ENCODE measurements around the gene ATP8A1.
"Not testable (repeated sequence)": the region's sequence is repeated elsewhere in the genome, so short reads cannot be mapped to it uniquely, and the experiment has no call there.

The ATP8A1 gene

DNA sequence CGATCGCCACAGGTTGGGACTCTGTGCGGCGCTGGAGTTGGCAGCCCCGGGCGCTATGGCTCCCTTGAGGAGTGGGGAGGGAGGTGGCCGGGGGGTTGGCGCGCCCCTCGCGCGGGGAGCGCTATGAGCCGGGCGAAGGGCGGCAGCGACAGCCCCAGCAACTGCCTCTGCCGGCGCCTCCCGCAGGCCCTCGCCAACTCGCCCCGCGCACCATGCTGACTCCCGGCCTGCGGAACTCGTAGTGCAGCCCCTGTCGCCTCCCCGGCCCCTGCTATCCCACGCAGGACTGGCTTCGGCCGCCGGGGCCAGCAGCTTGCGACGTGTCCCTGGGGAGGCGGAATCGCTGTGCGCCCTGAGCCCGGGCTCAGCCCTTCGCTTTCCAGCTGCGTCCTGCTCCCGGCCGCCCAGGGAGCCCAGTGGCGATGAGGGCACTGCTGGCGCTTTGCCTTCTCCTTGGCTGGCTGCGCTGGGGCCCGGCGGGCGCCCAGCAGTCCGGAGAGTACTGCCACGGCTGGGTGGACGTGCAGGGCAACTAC is 259.2 kb downstream of the ATP8A1 start:
- no peak for DNase-seq

DNA sequence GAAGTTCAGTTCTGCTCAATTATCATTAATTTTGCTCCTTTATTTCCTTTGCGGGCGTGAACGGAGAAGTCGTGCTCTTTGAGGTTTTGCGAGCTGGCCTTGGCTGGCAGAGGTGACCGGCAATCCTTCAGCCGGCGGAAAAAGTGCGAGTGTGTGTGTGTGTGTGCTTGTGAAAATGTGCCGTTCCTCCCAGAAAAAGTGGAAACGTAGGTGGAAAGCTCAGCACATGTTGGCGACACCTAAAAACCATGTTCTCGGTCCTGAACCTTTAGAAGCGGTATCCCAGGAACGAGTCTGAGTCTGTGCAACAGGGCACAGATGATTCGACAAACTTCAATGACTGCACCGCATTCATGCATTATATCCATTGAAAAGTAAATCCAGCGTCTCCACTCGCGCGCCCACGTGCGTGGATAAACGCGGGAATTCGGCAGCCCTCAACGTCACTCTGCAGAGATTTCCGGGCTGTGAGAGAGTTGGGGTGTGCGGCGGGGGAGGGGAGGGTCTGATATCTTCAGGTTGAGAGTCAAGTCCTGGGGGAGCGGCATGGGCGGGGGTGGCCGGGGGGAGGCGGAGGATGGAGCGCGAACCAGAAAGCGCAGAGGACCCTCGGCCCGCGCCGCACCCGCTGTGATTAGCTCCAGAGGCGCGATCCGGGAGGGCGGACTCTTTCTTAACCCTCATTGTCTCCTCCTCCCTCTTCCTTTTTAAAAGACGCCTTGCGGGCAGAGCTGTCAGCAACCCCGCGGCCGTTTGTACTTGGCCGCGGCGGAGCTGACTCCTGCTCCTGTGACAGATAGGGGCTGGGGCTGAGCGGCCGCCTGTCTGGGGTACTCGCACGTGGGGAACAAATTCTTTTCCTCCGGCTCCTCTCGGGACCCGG is 259.9 kb downstream of the ATP8A1 start, which contains the start of gene SHISA3:
SHISA3 (plus strand) TSS at position 737 of the 883 bp plus-strand sequence. CDS start 569 bp downstream, outside the sequence.
- DNase-seq: no peak

- no peak for DNase-seq
Observed at GRCh38 chr4:42396361-42396751, 260.5 kb downstream of the ATP8A1 start.

DNA sequence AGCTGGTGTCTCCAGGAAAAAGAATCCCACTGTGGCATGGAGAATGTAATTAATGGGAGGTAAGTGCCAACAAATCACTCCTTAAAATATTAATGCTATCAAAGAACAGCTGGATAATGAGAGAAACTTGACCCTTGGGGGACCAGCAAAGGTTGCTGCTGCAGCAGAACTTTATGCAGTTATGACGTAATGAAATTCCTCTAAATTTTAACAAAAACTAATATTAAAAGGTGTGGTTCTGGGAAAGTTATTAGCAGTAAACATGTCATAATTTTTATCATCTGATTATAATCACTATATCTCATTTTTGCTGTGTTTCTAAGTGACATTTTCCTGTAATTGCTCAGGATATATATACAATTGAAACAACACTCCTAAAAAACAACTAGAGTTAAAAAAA is 261.3 kb downstream of the ATP8A1 start:
- no peak for DNase-seq

DNA sequence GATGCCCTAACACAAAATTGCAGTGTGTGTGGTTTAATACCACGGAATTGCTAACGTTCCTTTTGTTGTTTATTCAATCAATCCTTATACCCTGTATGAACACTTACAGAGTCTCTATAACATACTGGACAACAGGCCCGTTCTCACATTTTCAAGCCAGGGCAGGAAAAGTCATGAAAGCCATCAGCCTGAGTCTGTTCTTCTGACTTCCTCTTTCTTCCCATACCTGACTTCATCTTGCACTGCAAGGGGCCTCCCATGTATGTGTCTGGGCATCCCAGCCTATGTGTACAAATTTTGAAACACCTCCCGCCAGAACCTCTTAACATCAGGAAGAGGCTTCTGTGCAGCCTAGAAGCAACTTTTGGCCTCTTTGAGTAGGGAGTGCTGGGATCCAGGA is 264.5 kb downstream of the ATP8A1 start:
- no peak for DNase-seq

DNA sequence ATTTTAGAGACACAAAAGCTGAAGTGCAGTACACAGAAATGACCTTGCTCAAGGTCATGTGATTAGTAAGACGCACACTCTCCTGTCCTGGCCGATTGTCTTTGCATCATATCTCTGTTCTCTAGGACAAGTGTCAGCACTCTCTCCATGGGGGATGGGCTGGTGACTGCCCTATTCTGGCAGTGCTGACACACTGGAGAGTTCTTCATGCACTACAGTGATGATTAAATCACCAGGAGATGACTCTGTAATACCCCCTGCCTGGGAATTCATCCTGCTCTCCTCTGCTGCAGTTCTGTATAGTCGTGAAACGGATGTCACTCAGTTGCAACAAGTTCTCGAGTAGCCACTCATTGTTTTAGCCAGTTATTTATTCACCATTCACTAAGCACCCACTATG is 264.9 kb downstream of the ATP8A1 start:
- DNase-seq: no peak

DNA sequence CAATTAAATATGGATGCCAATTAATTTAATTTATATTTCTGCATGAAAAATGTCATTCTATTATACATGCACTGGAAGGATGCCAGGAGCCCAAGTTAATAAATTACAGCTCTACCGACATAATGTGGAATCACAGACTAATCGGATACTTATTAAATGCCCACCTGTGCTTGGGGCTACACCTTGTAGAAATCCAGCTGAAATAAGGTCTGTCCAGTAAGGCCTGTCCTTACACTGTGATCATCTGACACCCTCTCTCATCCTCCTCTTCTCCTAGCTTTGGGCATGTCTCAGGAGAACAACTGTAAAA is 265.6 kb downstream of the ATP8A1 start:
- DNase-seq: no peak

- no peak for DNase-seq
Observed at GRCh38 chr4:42390622-42391354, 266.1 kb downstream of the ATP8A1 start.

GRCh38 chr4:42385516-42385915 is 271.4 kb downstream of the ATP8A1 start:
- no peak for DNase-seq

DNA sequence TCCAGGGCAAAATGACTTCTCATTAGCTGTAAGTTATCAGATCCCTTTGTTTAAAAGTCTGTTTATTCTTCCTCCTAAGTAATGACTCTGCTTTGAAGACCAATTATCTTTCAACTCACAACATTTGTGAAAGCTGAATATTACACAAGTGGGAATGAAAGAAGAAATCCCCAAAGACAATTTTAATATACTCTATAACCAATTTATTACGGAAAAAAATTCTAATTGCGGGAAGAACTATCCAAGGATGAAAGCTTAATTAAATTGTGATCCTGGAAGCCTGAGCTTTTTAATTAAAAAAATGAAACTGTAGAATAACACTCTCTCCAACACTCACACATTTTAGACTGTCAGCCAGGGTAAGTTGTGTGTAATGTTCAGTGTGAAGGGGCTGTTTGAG is 275.2 kb downstream of the ATP8A1 start:
- no peak for DNase-seq

- DNase-seq: no peak
Observed at GRCh38 chr4:42377497-42377896, 279.4 kb downstream of the ATP8A1 start.

DNA sequence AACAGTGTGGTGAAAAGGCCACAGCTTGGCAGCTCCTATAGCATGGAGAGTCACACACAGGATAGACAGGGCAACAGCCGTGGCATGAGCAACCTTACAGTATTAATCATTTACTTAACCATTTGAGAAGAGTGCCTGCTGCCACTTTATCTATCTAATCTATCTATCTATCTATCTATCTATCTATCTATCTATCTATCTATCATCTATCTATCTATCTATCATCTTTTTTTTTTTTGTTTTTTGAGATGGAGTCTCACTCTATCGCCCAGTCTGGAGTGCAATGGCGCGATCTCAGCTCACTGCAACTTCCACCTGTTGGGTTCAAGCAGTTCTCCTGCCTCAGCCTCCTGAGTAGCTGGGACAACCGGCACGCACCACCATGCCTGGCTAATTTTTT is 284.6 kb downstream of the ATP8A1 start:
- DNase-seq: not testable (repeated sequence)

GRCh38 chr4:42371305-42372252 is 285.3 kb downstream of the ATP8A1 start:
- DNase-seq: no peak

DNA sequence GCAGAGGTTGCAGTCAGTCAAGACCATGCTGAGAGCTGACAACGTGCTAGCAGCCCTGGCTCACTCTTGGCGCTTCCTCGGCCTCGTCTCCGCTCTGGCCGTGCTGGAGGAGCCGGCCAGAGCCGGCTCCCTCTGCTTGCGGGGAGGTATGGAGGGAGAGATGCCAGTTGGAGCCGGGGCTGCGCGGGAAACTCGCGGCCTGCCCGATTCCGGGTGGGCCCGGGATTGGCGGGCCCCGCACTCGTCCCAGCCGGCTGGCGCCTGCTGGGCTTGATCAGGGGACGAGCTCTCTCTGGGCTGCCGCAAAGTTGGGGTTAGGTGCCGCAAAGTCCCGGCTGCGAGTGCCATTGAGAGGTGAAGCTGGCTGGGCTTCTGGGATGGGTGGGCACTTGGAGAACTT is 287.4 kb downstream of the ATP8A1 start:
- no peak for DNase-seq

DNA sequence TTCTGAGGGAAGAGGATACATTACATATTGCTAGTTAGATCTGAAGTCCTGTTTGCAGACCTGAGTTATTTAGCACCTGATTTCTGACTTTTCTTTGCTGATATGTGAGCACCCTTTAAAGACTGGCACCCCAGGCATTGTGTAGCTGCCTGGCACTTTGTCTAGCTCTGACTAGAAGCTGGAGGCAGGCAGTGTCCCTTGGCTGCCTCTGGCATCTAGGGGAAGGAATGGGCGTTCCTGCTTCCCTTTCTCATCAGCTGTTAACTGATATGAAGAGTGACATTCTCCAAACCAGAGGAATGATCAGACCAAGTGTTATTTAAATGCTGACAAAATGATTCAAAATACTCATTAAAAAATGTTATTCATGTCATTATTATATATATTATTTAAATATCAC is 289.9 kb downstream of the ATP8A1 start:
- DNase-seq: no peak

GRCh38 chr4:42364266-42365053 is 292.4 kb downstream of the ATP8A1 start:
- no peak for DNase-seq

GRCh38 chr4:42363614-42364013 is 293.3 kb downstream of the ATP8A1 start:
- no peak for DNase-seq

DNA sequence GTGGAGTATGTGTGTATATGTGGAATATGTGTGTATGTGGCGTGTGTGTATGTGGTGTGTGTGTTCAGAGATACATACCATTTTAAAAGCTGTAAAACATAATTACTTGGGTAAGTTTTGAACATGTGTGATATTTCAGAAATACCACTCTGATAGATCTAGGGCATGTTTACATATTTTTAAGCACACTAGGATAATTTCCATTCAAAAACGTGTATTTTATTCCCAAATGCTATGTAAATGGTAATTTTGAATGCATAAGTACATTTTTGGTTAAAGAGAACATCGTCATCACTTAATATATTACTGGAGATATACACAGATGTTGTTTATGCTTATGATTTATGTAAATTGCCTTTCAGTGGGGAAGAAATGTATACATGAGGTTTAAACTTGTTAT is 294.3 kb downstream of the ATP8A1 start:
- DNase-seq: no peak

DNA sequence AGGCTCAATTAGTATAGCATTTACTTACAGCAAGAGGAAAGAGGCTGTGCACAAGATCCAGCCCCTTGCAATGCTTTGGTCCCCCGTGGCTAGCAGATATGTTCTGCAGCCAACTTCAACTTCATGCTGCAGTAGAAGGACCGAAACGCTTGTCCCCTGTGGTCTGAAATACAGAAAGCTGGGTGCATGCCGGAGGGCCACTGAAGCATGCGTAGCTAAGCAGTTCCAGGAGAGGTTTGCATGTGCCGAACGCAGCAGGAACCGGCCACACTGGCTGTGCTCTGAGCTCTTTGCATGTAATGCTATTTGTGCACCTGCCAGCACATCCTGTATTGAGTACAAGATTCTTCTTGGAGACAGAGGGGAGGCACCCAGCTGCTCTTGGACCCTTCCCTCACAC is 295.4 kb downstream of the ATP8A1 start:
- DNase-seq: no peak

DNA sequence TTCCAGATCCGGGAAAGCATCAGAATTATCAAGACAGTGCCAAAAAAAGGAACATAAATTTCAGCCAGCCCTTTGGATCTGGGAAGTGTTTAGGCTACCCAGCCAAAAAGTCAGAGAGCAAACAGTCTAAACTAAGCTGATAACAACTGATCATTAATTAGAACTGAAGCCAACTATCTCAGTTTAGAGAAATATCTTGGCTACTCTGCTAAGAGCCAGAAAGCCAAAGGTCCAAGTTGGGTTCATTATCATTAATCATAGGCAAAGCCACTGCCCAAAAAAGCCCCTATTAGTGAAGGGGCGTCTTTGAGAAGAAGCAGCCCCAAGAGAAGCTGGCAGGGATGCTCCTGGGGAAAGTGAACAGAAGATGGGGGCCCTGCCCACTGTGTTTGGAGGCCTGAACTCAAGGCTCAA is 296.6 kb downstream of the ATP8A1 start:
- DNase-seq: no peak

DNA sequence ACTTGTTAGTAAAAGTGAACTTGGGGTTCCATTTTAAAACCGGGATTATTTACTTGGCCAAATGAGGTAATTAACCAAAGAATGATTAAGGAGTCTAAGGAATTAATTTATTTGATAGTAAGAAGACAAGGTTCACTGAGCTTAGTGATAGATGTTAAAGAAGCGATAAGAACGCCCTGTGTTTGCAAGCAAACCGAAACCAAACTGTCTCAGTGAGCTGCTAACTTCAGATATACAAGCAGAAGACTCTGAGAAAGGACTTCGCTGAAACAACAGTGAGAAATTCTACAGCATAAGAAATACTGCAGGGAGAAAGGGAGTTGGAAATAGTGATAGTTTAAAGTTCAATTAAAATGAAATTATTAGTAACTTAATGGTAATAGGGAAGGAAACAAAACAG is 297.2 kb downstream of the ATP8A1 start:
- DNase-seq: no peak
